22Rv1 (cell line): ENCODE measurements around the gene KRT35.

ENCODE experiments used
- CTCF ChIP-seq: fragments of 450-650 bp; IDR thresholded peaks from 2 replicates; pipeline ENCODE4 v1.5.1; 2017; ENCODE audit warnings: mild to moderate bottlenecking
- ZFX ChIP-seq: fragments of 450-650 bp; IDR thresholded peaks from 2 replicates; pipeline ENCODE4 v1.6.1; 2017; ENCODE audit warnings: antibody characterized with exemption, borderline replicate concordance

DNA sequence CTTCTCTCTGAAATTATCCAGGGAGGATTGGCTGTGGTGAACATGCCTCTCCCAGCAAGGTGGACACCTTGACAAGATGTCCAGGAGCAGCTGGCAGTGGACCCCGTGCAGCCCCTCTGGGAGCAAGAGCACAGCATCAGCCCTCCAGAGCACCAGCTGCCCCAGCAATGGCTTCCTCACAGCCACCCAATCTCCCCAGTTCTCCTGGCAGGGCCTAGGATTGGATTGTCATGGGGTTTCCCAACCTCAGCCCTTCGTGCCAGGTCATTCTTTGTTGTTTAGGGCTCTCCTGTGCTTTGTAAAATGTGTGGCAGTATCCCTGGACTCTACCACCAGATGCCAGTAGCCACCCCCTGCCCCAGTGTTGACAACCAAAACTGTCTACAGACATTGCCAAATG, 10.5 kb upstream of the KRT35 start:
- TF ChIP-seq CTCF (no peak), ZFX (no peak)
